GM12892 (cell line): ENCODE results near the gene HNF4A.

Source experiments
- POLR2A ChIP-seq: IDR thresholded peaks from 2 replicates; pipeline ENCODE4 v1.6.1; 2011; ENCODE audit warnings: low read depth, low read length, control low read depth
- TAF1 ChIP-seq: IDR thresholded peaks from 2 replicates; pipeline ENCODE4 v1.6.1; 2011; ENCODE audit warnings: low read depth, mild to moderate bottlenecking, control low read depth, low read length, borderline replicate concordance

- TF ChIP-seq POLR2A = no peak
- TF ChIP-seq TAF1 = no peak
Observed at GRCh38 chr20:44429017-44429339, 73.5 kb downstream of the HNF4A start.
